Fibroblast of lung (primary cell): ENCODE data around the gene APBB2. TPM values are rescaled to one million over a fixed set of nuclear protein-coding genes. Genes with fewer than 3 reads are reported as not detected.

Experiments used
- DNase-seq, 2 donors: peaks; one replicate each; pipeline versions ENCODE4 v3.0.0 to v3.0.0-alpha.2; 2010; ENCODE audit warnings: low read depth in 2 of 2
- H2AFZ ChIP-seq: 2 replicates; pipeline ENCODE4 v1.5.1; 2012; ENCODE audit warnings: low read length, control low read depth, inconsistent platforms
- H3K27ac ChIP-seq: 2 replicates; pipeline ENCODE4 v1.5.1; 2011; ENCODE audit warnings: low read length, control low read depth; ENCODE audit not compliant: insufficient read depth
- H3K27me3 ChIP-seq: 2 replicates; pipeline ENCODE4 v1.5.1; 2011; ENCODE audit warnings: mild to moderate bottlenecking, low read length; ENCODE audit not compliant: control insufficient read depth, insufficient read depth
- H3K36me3 ChIP-seq: 2 replicates; pipeline ENCODE4 v1.5.1; 2011; ENCODE audit warnings: low read length; ENCODE audit not compliant: control insufficient read depth, insufficient read depth
- H3K4me1 ChIP-seq: 2 replicates; pipeline ENCODE4 v1.5.1; 2011; ENCODE audit warnings: low read length; ENCODE audit not compliant: control insufficient read depth, insufficient read depth; ENCODE audit errors: extremely low read depth
- H3K4me2 ChIP-seq: 2 replicates; pipeline ENCODE4 v1.5.1; 2011; ENCODE audit warnings: low read length, control low read depth; ENCODE audit not compliant: insufficient read depth; ENCODE audit errors: extremely low read depth
- H3K4me3 ChIP-seq, 4 experiments: fragments of 200-600 bp in 1 of 4; sonication (generic) in 1 of 4; replicated peaks in 1 of 4; 2 replicates each; pipeline ENCODE4 v1.5.1; 2011 to 2016; ENCODE audit warnings: low read length in 4 of 4, low read depth in 3 of 4, mild to moderate bottlenecking in 3 of 4, control low read depth in 2 of 4, inconsistent platforms in 1 of 4, mixed read lengths in 1 of 4; ENCODE audit not compliant: insufficient read depth in 1 of 4; ENCODE audit errors: control extremely low read depth in 1 of 4
- H3K79me2 ChIP-seq: 2 replicates; pipeline ENCODE4 v1.5.1; 2012; ENCODE audit warnings: mild to moderate bottlenecking, low read length, inconsistent platforms; ENCODE audit not compliant: control insufficient read depth, insufficient read depth
- H3K9ac ChIP-seq: 2 replicates; pipeline ENCODE4 v1.5.1; 2011; ENCODE audit warnings: mild to moderate bottlenecking, low read length, control low read depth; ENCODE audit not compliant: insufficient read depth
- H3K9me3 ChIP-seq: 2 replicates; pipeline ENCODE4 v1.5.1; 2012; ENCODE audit warnings: low read depth, low read length; ENCODE audit not compliant: control insufficient read depth, insufficient read depth
- H4K20me1 ChIP-seq: 2 replicates; pipeline ENCODE4 v1.5.1; 2011; ENCODE audit warnings: low read length; ENCODE audit not compliant: control insufficient read depth, insufficient read depth; ENCODE audit errors: extremely low read depth
- CTCF ChIP-seq, 2 donors: IDR thresholded peaks in 1 of 2; conservative IDR thresholded peaks in 1 of 2; 1 replicate in 1 of 2; 2 replicates in 1 of 2; pipeline ENCODE4 v1.5.1; 2011 to 2012; ENCODE audit warnings: low read length in 2 of 2, control low read depth in 1 of 2, inconsistent platforms in 1 of 2, low read depth in 1 of 2, mild to moderate bottlenecking in 1 of 2
- EZH2 ChIP-seq: IDR thresholded peaks from 2 replicates; pipeline ENCODE4 v1.5.1; 2012; ENCODE audit warnings: low read length, control low read depth, mild to moderate bottlenecking; ENCODE audit errors: missing control alignments
- polyA plus RNA-seq, 2 donors: library from polyadenylated mRNA; depleted of rRNA in 1 of 2; stranded (reverse) in 1 of 2; unstranded in 1 of 2; fragments of >200 nt; gene quantifications; 2 replicates each; pipeline ENCODE4 v1.2.1, GENCODE V29; 2011 to 2012; ENCODE audit warnings: missing spikeins in 1 of 2
- total RNA-seq: library from RNA; depleted of rRNA; stranded (reverse); fragments of >200 nt; gene quantifications from 2 replicates; pipeline ENCODE4 v1.2.1, GENCODE V29; 2014

APBB2 gene
- total and polyA plus RNA-seq, 2 donors (not counting 1 experiment from before 2014, with no cell fraction given), result 25.1 to 29.8 TPM

DNA sequence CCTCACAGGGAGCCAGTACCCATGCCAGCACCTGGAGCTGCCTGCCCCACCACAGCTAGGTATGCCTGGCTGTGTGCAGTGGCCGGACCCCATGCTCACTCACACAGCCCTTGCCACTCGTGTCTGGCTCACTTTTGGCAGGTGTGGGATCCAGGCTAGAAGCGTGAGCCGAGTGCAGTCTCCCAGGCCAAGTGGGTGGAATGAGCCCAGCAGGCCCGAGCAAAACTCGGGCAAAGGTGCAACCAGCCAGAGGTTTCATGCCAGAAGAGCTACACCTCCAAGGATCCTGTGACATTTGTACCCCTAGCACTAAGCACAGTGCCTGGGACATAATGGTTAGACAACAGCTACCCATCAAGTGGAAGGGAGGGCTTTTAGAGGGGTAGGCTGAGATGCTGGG, 246.8 kb downstream of the APBB2 start:
- DNase-seq, result no peak
- H4K20me1 ChIP-seq, result no peaks in the 10 kb centered on the region
- H3K9ac ChIP-seq, result no peak overlapping the region
- H2AFZ ChIP-seq, result no peak overlapping the region
- no peak overlapping the region for H3K4me2 ChIP-seq
- no peaks in the 10 kb centered on the region for H3K4me1 ChIP-seq
- no peak overlapping the region for H3K4me3 ChIP-seq
- H3K79me2 ChIP-seq, result no peaks in the 10 kb centered on the region
- TF ChIP-seq EZH2, result no peak
- TF ChIP-seq CTCF (conservative IDR thresholded peaks at IDR 0.05 in 1 of 2, IDR thresholded peaks at IDR 0.05 in 1 of 2; ENCODE audit: low read depth in 1 of 2, low read length in 2 of 2), result no peak
- no peak overlapping the region for H3K27ac ChIP-seq
- no peaks in the 10 kb centered on the region for H3K36me3 ChIP-seq
- no peaks in the 10 kb centered on the region for H3K27me3 ChIP-seq
- H3K9me3 ChIP-seq, result no peaks in the 10 kb centered on the region

DNA sequence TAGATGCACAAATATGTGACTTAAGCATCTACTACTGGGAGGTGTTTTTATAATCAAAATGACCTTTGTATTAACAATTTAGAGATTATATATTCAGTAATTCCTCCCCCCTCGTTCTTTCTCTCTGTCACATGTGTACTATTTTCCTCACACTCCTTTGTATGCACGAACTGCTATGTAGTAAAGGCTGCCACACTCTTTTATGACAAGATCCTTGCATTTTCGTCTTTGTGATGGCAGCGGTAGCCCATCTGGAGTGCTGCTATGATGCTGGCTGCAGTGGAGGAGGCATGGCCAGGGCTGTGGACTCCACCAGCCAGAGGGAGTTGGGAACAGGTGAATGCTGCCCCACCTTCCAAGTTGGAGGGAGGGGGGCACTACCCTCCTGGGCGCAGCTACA, 248.3 kb downstream of the APBB2 start:
- Histone ChIP-seq H3K9me3 (no peaks in the 10 kb centered on the region), H3K27ac (no peak overlapping the region), H3K4me2 (no peak overlapping the region), H3K9ac (no peak overlapping the region), H3K79me2 (no peaks in the 10 kb centered on the region), H3K27me3 (no peaks in the 10 kb centered on the region), H3K4me1 (no peaks in the 10 kb centered on the region), H2AFZ (no peak overlapping the region), H4K20me1 (no peaks in the 10 kb centered on the region), H3K4me3 (no peak overlapping the region), H3K36me3 (no peaks in the 10 kb centered on the region)
- no peak for DNase-seq
- TF ChIP-seq CTCF (conservative IDR thresholded peaks at IDR 0.05 in 1 of 2, IDR thresholded peaks at IDR 0.05 in 1 of 2; ENCODE audit: low read depth in 1 of 2, low read length in 2 of 2) (no peak), EZH2 (no peak)

GRCh38 chr4:40963897-40964478, 250.4 kb downstream of the APBB2 start:
- Histone ChIP-seq H3K4me1 (no peaks in the 10 kb centered on the region), H3K4me2 (no peak overlapping the region), H3K4me3 (no peak overlapping the region), H3K27ac (no peak overlapping the region), H3K9me3 (no peaks in the 10 kb centered on the region), H2AFZ (no peak overlapping the region), H3K36me3 (no peaks in the 10 kb centered on the region), H3K27me3 (no peaks in the 10 kb centered on the region), H3K9ac (no peak overlapping the region), H4K20me1 (no peaks in the 10 kb centered on the region), H3K79me2 (no peaks in the 10 kb centered on the region)
- TF ChIP-seq CTCF (conservative IDR thresholded peaks at IDR 0.05 in 1 of 2, IDR thresholded peaks at IDR 0.05 in 1 of 2; ENCODE audit: low read depth in 1 of 2, low read length in 2 of 2), result no peak
- DNase-seq, result peak in 1 of 2 donors; percentile 83
